ENCODE measurements around the gene ASPSCR1.

DNA sequence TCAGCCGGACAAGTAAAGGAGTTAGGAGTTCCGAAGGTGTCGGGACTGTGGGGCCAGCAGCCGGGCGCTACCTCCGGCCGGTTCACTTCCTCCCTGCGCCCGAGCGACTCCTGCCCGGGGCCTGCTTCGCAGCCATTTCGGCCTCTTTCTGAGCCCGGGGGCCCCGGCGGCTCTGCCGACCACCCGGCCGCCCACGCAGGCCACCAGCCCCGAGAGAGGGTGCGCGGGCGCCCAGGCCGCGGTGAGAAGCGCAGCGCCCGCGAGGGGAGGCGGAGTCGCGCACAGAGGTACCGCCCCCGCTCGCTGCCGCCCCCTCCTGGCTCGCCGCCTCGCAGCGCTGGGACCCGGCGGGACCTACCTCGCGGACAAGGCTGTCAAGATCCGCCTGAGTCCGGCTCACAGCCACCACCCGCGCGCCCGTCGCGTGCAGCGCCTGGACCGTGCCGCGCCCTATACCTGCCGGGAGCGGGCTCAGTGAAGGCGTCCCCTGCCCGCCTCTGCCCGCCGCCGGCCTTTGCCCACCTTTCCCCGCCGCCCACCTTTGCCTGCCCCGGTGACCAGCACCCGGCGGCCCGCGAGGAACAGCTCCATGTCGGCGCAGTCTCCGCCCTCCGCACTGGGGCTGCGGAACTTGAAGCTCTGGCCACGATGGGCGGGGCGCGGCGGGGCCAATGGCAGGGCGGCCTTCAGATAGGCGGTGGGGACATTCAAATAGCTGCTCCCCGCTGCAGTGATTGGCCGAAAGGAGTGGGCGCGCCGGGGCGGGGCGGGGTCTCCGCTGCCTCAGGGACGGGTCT, 59.9 kb downstream of the ASPSCR1 start, which contains the start of gene DCXR:
- TF ChIP-seq CTCF (IDR thresholded peaks at IDR 0.05 in 2 of 3, conservative IDR thresholded peaks at IDR 0.05 in 1 of 3; ENCODE audit: insufficient read depth in 2 of 3, low read depth in 1 of 3, low read length in 3 of 3) (peak; percentile 81 to 95 (median 93)), CHD2 (IDR thresholded peaks at IDR 0.05; ENCODE audit: low read depth, low read length) (peak; percentile 35; the same call in 1 of the 2 replicates), ZBTB7A (IDR thresholded peaks at IDR 0.05; ENCODE audit: borderline replicate concordance, control insufficient read depth, low read depth, low read length) (peak; percentile 76), POLR2AphosphoS5 (IDR thresholded peaks at IDR 0.05; ENCODE audit: control insufficient read depth, insufficient read depth, low read depth, low read length) (peak; percentile 96), ZBTB17 (CRISPR knock-in tag; IDR thresholded peaks at IDR 0.05) (peak; percentile 70; the same call in 1 of the 2 replicates), HDAC3 (IDR thresholded peaks at IDR 0.05; ENCODE audit: borderline replicate concordance, partially characterized antibody) (no peak), SUPT5H (IDR thresholded peaks at IDR 0.05) (peak; percentile 99), ZNF592 (IDR thresholded peaks at IDR 0.05) (peak; percentile 23; the same call in 1 of the 2 replicates), ZBTB26 (CRISPR knock-in tag; IDR thresholded peaks at IDR 0.05) (peak; percentile 35; the same call in 1 of the 2 replicates), U2AF2 (optimal IDR thresholded peaks at IDR 0.05; ENCODE audit: low read depth, low read length) (no peak), KLF13 (tag; IDR thresholded peaks at IDR 0.05; ENCODE audit: borderline replicate concordance, low read depth) (no peak; the same call in none of the 2 replicates), ATF2 (CRISPR knock-in tag; IDR thresholded peaks at IDR 0.05) (no peak), ZNF354B (CRISPR knock-in tag; IDR thresholded peaks at IDR 0.05) (no peak), ZSCAN29 (IDR thresholded peaks at IDR 0.05) (no peak)

Data from K562 (cell line).